KMS-11 (cell line): ENCODE results near the gene ZNF516.

ENCODE experiments used
- H2AFZ ChIP-seq: fragments of 200-600 bp; sonication (generic); 2 replicates; pipeline ENCODE4 v1.6.1; 2016; ENCODE audit warnings: antibody characterized with exemption, mixed run types, low read depth
- H3K27ac ChIP-seq: fragments of 200-600 bp; sonication (generic); 2 replicates; pipeline ENCODE4 v1.6.1; 2016; ENCODE audit warnings: mild to moderate bottlenecking, mixed run types
- H3K27me3 ChIP-seq: fragments of 200-600 bp; sonication (generic); 2 replicates; pipeline ENCODE4 v1.6.1; 2017; ENCODE audit warnings: mild to moderate bottlenecking, low read depth, mixed run types, moderate library complexity; ENCODE audit not compliant: insufficient read depth
- H3K36me3 ChIP-seq: fragments of 200-600 bp; sonication (generic); 2 replicates; pipeline ENCODE4 v1.6.1; 2017; ENCODE audit warnings: mild to moderate bottlenecking, mixed run types; ENCODE audit not compliant: insufficient read depth
- H3K4me1 ChIP-seq: fragments of 200-600 bp; sonication (generic); 2 replicates; pipeline ENCODE4 v1.6.1; 2016; ENCODE audit warnings: mild to moderate bottlenecking, low read depth, mixed run types; ENCODE audit not compliant: poor library complexity, severe bottlenecking
- H3K4me2 ChIP-seq: fragments of 200-600 bp; sonication (generic); 2 replicates; pipeline ENCODE4 v1.7.0; 2016; ENCODE audit warnings: mild to moderate bottlenecking, mixed run types
- H3K4me3 ChIP-seq: fragments of 200-600 bp; sonication (generic); IDR thresholded peaks from 2 replicates; pipeline ENCODE4 v1.6.1; 2017; ENCODE audit warnings: low read depth, low read length, mixed read lengths; ENCODE audit not compliant: insufficient read depth
- H3K79me2 ChIP-seq: fragments of 200-600 bp; sonication (generic); 2 replicates; pipeline ENCODE4 v1.6.1; 2016; ENCODE audit warnings: low read depth, mixed run types; ENCODE audit not compliant: insufficient read depth
- H3K9ac ChIP-seq: fragments of 200-600 bp; sonication (generic); 2 replicates; pipeline ENCODE4 v1.6.1; 2016; ENCODE audit warnings: mild to moderate bottlenecking, mixed run types
- H4K20me1 ChIP-seq: fragments of 200-600 bp; sonication (generic); 2 replicates; pipeline ENCODE4 v1.6.1; 2016; ENCODE audit warnings: mild to moderate bottlenecking, mixed run types; ENCODE audit not compliant: insufficient read depth
- TF ChIP-seq, protein P1 (sequence below): fragments of 200-600 bp; sonication (generic); conservative IDR thresholded peaks from 2 replicates; pipeline ENCODE4 v1.6.1; 2017; ENCODE audit warnings: low read depth, mild to moderate bottlenecking, antibody characterized with exemption, low read length, moderate library complexity, mixed read lengths

Gene ZNF516

DNA sequence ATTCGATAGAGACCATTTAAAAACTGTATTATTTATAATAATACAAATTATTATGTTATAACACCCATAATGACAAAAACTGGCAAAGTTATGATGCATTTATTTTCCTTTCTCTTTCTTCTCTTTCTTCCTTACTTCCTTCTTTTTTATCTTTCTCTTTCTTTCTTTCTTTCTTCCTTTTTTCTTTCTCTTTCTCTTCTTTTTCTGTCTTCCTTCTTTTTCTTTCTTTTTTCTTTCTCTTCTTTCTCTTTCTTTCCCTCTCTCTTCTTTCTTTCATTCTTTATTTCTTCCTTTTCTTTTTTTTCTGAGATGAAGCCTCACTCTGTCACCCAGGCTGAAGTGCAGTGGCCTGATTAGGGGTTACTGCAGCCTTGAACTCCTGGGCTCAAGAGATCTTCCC is 27.5 kb upstream of the ZNF516 start:
- Histone ChIP-seq H3K4me2 (no peak overlapping the region), H3K4me1 (peaks cover 4% of the 10 kb centered on the region), H3K9ac (no peak overlapping the region), H3K27ac (no peak overlapping the region), H2AFZ (no peak overlapping the region), H3K36me3 (no peaks in the 10 kb centered on the region), H3K79me2 (no peaks in the 10 kb centered on the region), H3K27me3 (no peaks in the 10 kb centered on the region), H4K20me1 (no peaks in the 10 kb centered on the region), H3K4me3 (no peak overlapping the region)
- TF ChIP-seq, protein P1, sequence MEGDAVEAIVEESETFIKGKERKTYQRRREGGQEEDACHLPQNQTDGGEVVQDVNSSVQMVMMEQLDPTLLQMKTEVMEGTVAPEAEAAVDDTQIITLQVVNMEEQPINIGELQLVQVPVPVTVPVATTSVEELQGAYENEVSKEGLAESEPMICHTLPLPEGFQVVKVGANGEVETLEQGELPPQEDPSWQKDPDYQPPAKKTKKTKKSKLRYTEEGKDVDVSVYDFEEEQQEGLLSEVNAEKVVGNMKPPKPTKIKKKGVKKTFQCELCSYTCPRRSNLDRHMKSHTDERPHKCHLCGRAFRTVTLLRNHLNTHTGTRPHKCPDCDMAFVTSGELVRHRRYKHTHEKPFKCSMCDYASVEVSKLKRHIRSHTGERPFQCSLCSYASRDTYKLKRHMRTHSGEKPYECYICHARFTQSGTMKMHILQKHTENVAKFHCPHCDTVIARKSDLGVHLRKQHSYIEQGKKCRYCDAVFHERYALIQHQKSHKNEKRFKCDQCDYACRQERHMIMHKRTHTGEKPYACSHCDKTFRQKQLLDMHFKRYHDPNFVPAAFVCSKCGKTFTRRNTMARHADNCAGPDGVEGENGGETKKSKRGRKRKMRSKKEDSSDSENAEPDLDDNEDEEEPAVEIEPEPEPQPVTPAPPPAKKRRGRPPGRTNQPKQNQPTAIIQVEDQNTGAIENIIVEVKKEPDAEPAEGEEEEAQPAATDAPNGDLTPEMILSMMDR = no peak

DNA sequence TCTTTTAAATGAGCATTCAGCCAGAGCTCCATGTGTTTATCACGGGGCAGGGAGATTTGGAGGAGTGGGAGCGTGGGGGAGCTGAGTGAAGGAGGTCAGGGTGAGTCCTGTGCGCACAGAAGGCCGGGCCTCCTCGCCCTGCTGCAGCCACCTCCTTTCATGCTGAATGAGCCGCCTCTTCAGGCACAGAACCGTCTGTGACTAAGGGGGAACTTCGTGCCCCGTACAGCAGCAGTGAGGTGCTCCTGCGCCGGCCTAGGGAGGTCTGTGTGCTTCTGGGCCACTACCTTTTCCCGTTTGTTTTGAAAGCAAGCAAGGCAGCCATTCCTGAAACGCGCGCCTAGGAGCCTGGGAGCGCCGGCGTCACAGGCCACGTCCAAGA is 27.1 kb upstream of the ZNF516 start:
- no peak overlapping the region for H3K27ac ChIP-seq

GRCh38 chr18:76521417-76522121 is 26.5 kb upstream of the ZNF516 start:
- Histone ChIP-seq H3K4me1 (peaks cover 4% of the 10 kb centered on the region), H3K27me3 (no peaks in the 10 kb centered on the region), H3K27ac (no peak overlapping the region), H3K79me2 (no peaks in the 10 kb centered on the region), H4K20me1 (no peaks in the 10 kb centered on the region), H3K4me2 (no peak overlapping the region), H3K4me3 (no peak overlapping the region), H2AFZ (no peak overlapping the region), H3K9ac (no peak overlapping the region), H3K36me3 (no peaks in the 10 kb centered on the region)
- TF ChIP-seq, protein P1 = no peak

More for the DNA sequence above, 27.1 kb upstream of the ZNF516 start:
- Histone ChIP-seq H3K4me1 (peaks cover 4% of the 10 kb centered on the region), H3K36me3 (no peaks in the 10 kb centered on the region), H2AFZ (no peak overlapping the region), H3K9ac (no peak overlapping the region), H3K4me3 (no peak overlapping the region), H3K79me2 (no peaks in the 10 kb centered on the region), H3K4me2 (no peak overlapping the region), H3K27me3 (no peaks in the 10 kb centered on the region), H4K20me1 (no peaks in the 10 kb centered on the region)
- TF ChIP-seq, protein P1 = no peak

DNA sequence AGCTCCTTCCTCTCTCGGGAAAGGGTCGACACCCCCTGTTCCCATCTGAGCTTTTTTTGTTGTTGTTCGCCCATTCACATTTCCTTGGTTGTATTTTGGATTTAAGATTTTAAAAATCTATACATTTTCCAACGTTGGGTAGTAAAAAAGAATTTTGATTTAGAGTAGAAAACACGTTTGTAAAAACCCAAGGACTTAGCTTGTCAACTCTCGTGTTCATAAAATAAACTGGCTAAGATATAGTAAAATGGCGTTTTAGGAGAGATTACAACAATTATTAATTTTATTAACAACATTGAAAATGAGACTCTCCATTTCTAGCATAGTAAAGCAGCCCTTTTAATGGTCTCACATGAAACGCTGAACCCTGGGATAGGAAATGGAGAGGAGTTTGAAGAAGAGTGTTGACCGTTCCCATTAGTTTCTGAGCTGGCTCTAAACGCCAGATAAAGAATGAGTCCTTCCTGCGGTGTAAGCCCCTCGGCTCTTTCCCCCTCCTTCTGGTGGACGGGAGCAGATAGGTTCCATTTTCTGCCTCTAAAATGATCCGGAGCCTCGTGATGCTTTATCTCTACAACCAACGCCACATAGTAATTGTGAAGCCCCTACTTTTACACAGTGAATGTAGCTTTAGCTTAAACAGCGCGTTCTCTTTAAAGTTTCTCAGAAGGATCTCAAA is 24.0 kb upstream of the ZNF516 start:
- no peaks in the 10 kb centered on the region for H3K4me1 ChIP-seq
- no peaks in the 10 kb centered on the region for H4K20me1 ChIP-seq
- H3K4me3 ChIP-seq = no peak overlapping the region
- H3K27me3 ChIP-seq = no peaks in the 10 kb centered on the region
- TF ChIP-seq, protein P1 = no peak
- no peak overlapping the region for H2AFZ ChIP-seq
- no peak overlapping the region for H3K27ac ChIP-seq
- no peak overlapping the region for H3K9ac ChIP-seq
- no peaks in the 10 kb centered on the region for H3K36me3 ChIP-seq
- no peaks in the 10 kb centered on the region for H3K79me2 ChIP-seq
- no peak overlapping the region for H3K4me2 ChIP-seq
